Smooth muscle cell (in vitro differentiated cells): ENCODE measurements around the gene EXD2. TPM values are rescaled to one million over a fixed set of nuclear protein-coding genes. Genes with fewer than 3 reads are reported as not detected.
A peak's percentile ranks its signal among the peaks of the same experiment; 100 is the strongest.

Source experiments
- DNase-seq: peaks from one replicate; lab custom pipeline; 2025; ENCODE audit not compliant: unreplicated experiment; lab: John Stamatoyannopoulos, UW
- H2AFZ ChIP-seq: fragments of 200-600 bp; sonication (generic); 2 replicates; pipeline ENCODE4 v1.6.0; 2016; ENCODE audit warnings: antibody characterized with exemption, low read depth, mild to moderate bottlenecking
- H3F3A ChIP-seq: fragments of 200-600 bp; sonication (generic); 2 replicates; pipeline ENCODE4 v1.6.0; 2017; ENCODE audit warnings: antibody characterized with exemption, low read depth
- H3K27ac ChIP-seq: fragments of 200-600 bp; sonication (generic); 2 replicates; pipeline ENCODE4 v1.5.1; 2016; ENCODE audit warnings: low read depth, mild to moderate bottlenecking
- H3K27me3 ChIP-seq: fragments of 200-600 bp; sonication (generic); 2 replicates; pipeline ENCODE4 v1.6.1; 2016; ENCODE audit warnings: low read depth, mild to moderate bottlenecking
- H3K36me3 ChIP-seq: fragments of 200-600 bp; sonication (generic); 2 replicates; pipeline ENCODE4 v1.5.1; 2016; ENCODE audit warnings: low read depth
- H3K4me1 ChIP-seq: fragments of 200-600 bp; sonication (generic); 2 replicates; pipeline ENCODE4 v1.5.1; 2016; ENCODE audit warnings: low read depth
- H3K4me2 ChIP-seq: fragments of 200-600 bp; sonication (generic); 2 replicates; pipeline ENCODE4 v1.6.0; 2016; ENCODE audit warnings: mild to moderate bottlenecking
- H3K4me3 ChIP-seq: fragments of 200-600 bp; sonication (generic); 2 replicates; pipeline ENCODE4 v1.5.1; 2016; ENCODE audit warnings: mild to moderate bottlenecking
- H3K79me2 ChIP-seq: fragments of 200-600 bp; sonication (generic); 2 replicates; pipeline ENCODE4 v1.6.0; 2016; ENCODE audit warnings: low read depth, mild to moderate bottlenecking
- H3K9ac ChIP-seq: fragments of 200-600 bp; sonication (generic); 2 replicates; pipeline ENCODE4 v1.6.0; 2016; ENCODE audit warnings: low read depth
- H3K9me3 ChIP-seq: fragments of 200-600 bp; sonication (generic); replicated peaks from 2 replicates; pipeline ENCODE4 v1.5.1; 2016; ENCODE audit warnings: low read depth
- H4K20me1 ChIP-seq: fragments of 200-600 bp; sonication (generic); 2 replicates; pipeline ENCODE4 v1.6.0; 2016; ENCODE audit warnings: low read depth
- WGBS: methylation state at CpG from one replicate; pipeline ENCODE4 v1.1.7; 2016; ENCODE audit warnings: low lambda C conversion rate; 5-methylcytosine and 5-hydroxymethylcytosine counted together
- polyA plus RNA-seq: library from polyadenylated mRNA; unstranded; fragments of >200 nt; fragmentation: Nextera tagmentation; extraction: Ambion mirVana; gene quantifications from 2 replicates; pipeline ENCODE4 v1.2.1, GENCODE V29; 2016
- total RNA-seq: library from RNA; depleted of rRNA; stranded (reverse); fragments of >200 nt; gene quantifications from 2 replicates; pipeline ENCODE4 v1.2.3, GENCODE V29; 2014
- TF ChIP-seq, protein P1 (sequence below): fragments of 200-600 bp; sonication (generic); IDR thresholded peaks from 2 replicates; pipeline ENCODE4 v1.5.1; 2017; ENCODE audit warnings: borderline replicate concordance, mild to moderate bottlenecking, antibody characterized with exemption; ENCODE audit not compliant: insufficient read depth, poor library complexity, severe bottlenecking

EXD2 gene, protein sequence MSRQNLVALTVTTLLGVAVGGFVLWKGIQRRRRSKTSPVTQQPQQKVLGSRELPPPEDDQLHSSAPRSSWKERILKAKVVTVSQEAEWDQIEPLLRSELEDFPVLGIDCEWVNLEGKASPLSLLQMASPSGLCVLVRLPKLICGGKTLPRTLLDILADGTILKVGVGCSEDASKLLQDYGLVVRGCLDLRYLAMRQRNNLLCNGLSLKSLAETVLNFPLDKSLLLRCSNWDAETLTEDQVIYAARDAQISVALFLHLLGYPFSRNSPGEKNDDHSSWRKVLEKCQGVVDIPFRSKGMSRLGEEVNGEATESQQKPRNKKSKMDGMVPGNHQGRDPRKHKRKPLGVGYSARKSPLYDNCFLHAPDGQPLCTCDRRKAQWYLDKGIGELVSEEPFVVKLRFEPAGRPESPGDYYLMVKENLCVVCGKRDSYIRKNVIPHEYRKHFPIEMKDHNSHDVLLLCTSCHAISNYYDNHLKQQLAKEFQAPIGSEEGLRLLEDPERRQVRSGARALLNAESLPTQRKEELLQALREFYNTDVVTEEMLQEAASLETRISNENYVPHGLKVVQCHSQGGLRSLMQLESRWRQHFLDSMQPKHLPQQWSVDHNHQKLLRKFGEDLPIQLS
- total RNA-seq, result 12.0 and 29.5 TPM in 2 replicates
- 12.1 and 12.5 TPM in 2 replicates for polyA plus RNA-seq

DNA sequence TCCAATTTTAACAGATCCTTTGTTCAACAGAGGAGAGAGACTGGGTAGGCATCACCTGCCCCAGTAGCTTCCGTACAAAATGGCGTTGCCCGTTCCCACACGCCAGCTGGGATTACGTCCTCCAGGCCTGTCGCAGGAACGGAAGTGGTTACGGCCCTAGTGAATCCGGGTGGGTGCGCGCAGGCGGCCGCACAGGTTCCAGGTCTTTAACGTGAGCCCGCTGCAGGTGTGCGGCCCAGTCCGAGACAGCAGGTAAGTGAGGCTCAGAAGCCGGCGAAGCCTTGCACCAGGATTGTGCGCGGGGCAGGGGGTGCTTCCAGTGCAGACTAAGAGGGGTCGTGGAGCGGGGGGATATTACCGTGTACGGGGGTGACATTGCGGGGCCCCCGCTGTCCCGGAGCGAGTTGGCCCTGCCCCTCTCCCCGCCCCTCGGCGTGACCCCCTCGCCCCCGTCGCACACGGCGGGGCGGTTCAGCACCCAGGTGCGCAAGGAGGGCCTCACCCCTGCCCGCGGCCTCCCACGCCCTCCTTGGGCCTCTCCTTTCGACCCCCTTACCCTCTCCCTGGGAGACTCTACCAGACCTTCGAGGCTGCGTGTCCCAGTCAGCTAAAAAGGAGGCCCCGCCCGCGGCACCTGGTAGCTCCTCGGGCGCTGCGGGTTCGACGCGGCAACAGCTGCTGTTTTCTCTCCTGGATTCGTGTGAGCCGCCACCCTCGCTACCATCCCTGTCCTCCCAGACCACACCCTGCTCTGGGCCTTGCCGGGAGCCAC lies at the start of gene EXD2:
TSS of gene EXD2 (plus strand) at position 159 of the 772 bp plus-strand sequence. CDS start 17,973 bp downstream, outside the sequence.
- Histone ChIP-seq H2AFZ (peak within 1 kb of the TSS; percentile 99), H3K79me2 (peaks cover 7% of the 10 kb centered on the region), H3K9me3 (no peaks in the 10 kb centered on the region), H3K4me1 (peaks cover 7% of the 10 kb centered on the region), H3K27me3 (no peaks in the 10 kb centered on the region), H3K27ac (peak within 1 kb of the TSS; percentile 61), H3F3A (no peaks in the 10 kb centered on the region), H3K4me3 (peak within 1 kb of the TSS; percentile 81), H3K9ac (peak within 1 kb of the TSS; percentile 65), H3K36me3 (no peaks in the 10 kb centered on the region), H4K20me1 (no peaks in the 10 kb centered on the region), H3K4me2 (peak within 1 kb of the TSS; percentile 91)
- under 1% methylated on average over 34 of the region's 58 CpGs for WGBS
- peak; percentile 11 for DNase-seq
- TF ChIP-seq, protein P1, sequence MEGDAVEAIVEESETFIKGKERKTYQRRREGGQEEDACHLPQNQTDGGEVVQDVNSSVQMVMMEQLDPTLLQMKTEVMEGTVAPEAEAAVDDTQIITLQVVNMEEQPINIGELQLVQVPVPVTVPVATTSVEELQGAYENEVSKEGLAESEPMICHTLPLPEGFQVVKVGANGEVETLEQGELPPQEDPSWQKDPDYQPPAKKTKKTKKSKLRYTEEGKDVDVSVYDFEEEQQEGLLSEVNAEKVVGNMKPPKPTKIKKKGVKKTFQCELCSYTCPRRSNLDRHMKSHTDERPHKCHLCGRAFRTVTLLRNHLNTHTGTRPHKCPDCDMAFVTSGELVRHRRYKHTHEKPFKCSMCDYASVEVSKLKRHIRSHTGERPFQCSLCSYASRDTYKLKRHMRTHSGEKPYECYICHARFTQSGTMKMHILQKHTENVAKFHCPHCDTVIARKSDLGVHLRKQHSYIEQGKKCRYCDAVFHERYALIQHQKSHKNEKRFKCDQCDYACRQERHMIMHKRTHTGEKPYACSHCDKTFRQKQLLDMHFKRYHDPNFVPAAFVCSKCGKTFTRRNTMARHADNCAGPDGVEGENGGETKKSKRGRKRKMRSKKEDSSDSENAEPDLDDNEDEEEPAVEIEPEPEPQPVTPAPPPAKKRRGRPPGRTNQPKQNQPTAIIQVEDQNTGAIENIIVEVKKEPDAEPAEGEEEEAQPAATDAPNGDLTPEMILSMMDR, result no peak

DNA sequence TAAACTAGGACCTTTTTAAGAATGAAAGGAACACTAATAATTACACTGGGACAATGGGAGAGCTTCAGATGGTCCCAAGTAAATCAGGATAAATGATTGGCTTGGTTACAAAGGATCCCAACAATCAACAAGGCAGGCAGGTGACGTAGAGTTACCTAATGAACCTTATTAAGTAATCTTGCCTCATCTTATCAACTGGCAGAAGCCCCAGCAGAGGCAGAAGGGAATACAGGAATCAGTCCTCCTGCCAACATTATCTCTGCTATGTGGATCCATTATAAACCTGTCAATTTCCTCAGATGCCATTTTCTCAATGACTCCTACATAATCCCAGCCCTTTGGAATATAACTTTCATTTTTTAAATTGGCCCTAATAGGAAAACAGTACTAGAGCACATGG lies 49.7 kb upstream of the EXD2 start:
- Histone ChIP-seq H3K9me3 (no peaks in the 10 kb centered on the region), H3K9ac (no peak overlapping the region), H2AFZ (no peak overlapping the region), H3F3A (peaks cover 7% of the 10 kb centered on the region), H3K4me3 (no peak overlapping the region), H3K4me1 (peaks cover 20% of the 10 kb centered on the region), H3K4me2 (no peak overlapping the region), H3K79me2 (peaks cover 85% of the 10 kb centered on the region), H3K27ac (no peak overlapping the region), H3K36me3 (no peaks in the 10 kb centered on the region), H3K27me3 (no peaks in the 10 kb centered on the region), H4K20me1 (peaks cover 98% of the 10 kb centered on the region)
- TF ChIP-seq, protein P1, result no peak
- WGBS, result 100% methylated on average over 1 of the region's 1 CpG
- DNase-seq, result no peak

DNA sequence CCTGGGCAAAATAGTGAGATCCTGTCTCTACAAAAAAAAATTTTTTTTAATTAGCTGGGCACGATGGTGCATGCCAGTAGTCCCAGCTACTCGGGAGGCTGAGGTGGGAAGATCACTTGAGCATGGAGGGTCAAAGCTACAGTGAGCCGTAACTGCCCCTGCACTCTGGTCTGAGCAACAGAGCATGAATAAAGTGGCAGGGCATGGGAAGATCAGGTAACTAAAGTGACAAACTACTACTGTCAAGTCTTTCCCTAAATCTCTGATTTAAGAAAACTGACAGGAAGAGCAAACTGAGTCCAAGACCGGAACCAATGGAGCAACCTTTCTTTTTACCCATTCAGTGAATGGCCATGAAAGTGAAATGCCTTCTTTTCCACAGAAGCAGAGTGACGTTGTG lies 49.2 kb upstream of the EXD2 start:
- H3K79me2 ChIP-seq, result peaks cover 85% of the 10 kb centered on the region

More for the DNA sequence above, 49.2 kb upstream of the EXD2 start:
- H3K9ac ChIP-seq, result no peak overlapping the region
- H3K4me3 ChIP-seq, result no peak overlapping the region
- H2AFZ ChIP-seq, result no peak overlapping the region
- no peaks in the 10 kb centered on the region for H3K9me3 ChIP-seq
- WGBS, result 96% methylated on average over 5 of the region's 5 CpGs
- H3K4me1 ChIP-seq, result peaks cover 17% of the 10 kb centered on the region
- no peak for DNase-seq
- TF ChIP-seq, protein P1, result no peak
- H4K20me1 ChIP-seq, result peaks cover 98% of the 10 kb centered on the region
- H3K36me3 ChIP-seq, result no peaks in the 10 kb centered on the region
- H3K27ac ChIP-seq, result no peak overlapping the region
- peaks cover 7% of the 10 kb centered on the region for H3F3A ChIP-seq
- H3K27me3 ChIP-seq, result no peaks in the 10 kb centered on the region
- H3K4me2 ChIP-seq, result no peak overlapping the region
